Measurements from ENCODE around the gene KRTAP5-1.
"Not testable (repeated sequence)": the region's sequence is repeated elsewhere in the genome, so short reads cannot be mapped to it uniquely, and the experiment has no call there.

- not testable (repeated sequence) for TF ChIP-seq TSHZ2 (CRISPR knock-in tag; IDR thresholded peaks at IDR 0.05); CREB5 (CRISPR knock-in tag; IDR thresholded peaks at IDR 0.05; ENCODE audit: low read depth); OSR1 (CRISPR knock-in tag; IDR thresholded peaks at IDR 0.05); PPARA (CRISPR knock-in tag; IDR thresholded peaks at IDR 0.05; ENCODE audit: borderline replicate concordance); PATZ1 (CRISPR knock-in tag; IDR thresholded peaks at IDR 0.05; ENCODE audit: borderline replicate concordance); SNAI2 (CRISPR knock-in tag; IDR thresholded peaks at IDR 0.05); ARNTL (CRISPR knock-in tag; IDR thresholded peaks at IDR 0.05; ENCODE audit: borderline replicate concordance, low read depth); ZC3H10 (CRISPR knock-in tag; IDR thresholded peaks at IDR 0.05); ZFP30 (CRISPR knock-in tag; IDR thresholded peaks at IDR 0.05); RARB (CRISPR knock-in tag; IDR thresholded peaks at IDR 0.05); ZFP3 (CRISPR knock-in tag; IDR thresholded peaks at IDR 0.05); TOX (CRISPR knock-in tag; IDR thresholded peaks at IDR 0.05; ENCODE audit: borderline replicate concordance)
Observed at GRCh38 chr11:1575756-1576155, 9.3 kb downstream of the KRTAP5-1 start.
